ENCODE data around the gene CAPN5.

The CAPN5 gene

DNA sequence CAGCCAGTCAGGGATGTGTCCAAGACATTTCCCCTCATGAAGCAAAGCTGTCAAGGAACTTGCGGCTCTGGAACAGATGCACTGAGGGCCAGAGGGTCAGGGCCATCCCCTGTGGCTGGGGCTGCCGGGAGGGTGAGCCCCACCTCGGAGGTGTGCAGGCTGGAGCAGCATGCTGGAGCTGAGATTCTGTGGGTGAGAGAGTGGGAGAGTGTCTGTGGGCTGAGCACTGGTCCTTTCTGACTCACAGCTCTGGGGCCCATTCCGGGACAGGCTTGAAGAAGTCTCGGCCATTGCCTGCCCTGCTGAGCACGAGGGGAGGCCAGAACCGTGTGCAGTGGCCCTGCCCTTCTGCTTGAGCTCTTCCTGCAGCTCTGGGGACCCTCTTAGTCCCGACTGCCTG is 38.0 kb downstream of the CAPN5 start:
- H3K27ac Mint-ChIP-seq, result no peak overlapping the region

DNA sequence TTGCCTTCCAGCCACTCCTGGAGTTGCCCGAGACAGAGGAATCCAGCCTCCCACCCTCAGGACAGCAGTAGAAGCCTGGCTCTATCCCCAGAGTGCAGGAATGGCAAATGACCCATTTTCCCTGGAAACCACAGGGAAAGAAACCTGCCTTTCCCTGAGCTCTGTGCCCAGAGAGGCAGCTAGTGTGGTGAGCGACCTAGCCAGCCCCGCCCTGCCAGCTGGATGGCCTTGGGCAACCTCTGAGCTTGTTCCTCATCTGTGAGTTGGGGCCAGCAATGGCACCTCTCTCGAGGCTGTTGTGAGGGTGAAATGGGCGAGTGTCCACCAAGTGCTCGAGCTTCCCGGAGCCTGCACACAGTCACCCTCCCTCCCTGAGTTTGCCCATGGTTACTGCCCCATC is 39.5 kb downstream of the CAPN5 start:
- Mint-ChIP-seq H3K4me3 (no peak overlapping the region), H3K4me1 (peaks cover 26% of the 10 kb centered on the region), H3K36me3 (ENCODE audit: low read depth) (no peaks in the 10 kb centered on the region), H3K27me3 (ENCODE audit: low read depth, poor library complexity) (no peaks in the 10 kb centered on the region), H3K27ac (no peak overlapping the region), H3K9me3 (no peaks in the 10 kb centered on the region)
- no peak for DNase-seq
- TF ChIP-seq, protein P1, sequence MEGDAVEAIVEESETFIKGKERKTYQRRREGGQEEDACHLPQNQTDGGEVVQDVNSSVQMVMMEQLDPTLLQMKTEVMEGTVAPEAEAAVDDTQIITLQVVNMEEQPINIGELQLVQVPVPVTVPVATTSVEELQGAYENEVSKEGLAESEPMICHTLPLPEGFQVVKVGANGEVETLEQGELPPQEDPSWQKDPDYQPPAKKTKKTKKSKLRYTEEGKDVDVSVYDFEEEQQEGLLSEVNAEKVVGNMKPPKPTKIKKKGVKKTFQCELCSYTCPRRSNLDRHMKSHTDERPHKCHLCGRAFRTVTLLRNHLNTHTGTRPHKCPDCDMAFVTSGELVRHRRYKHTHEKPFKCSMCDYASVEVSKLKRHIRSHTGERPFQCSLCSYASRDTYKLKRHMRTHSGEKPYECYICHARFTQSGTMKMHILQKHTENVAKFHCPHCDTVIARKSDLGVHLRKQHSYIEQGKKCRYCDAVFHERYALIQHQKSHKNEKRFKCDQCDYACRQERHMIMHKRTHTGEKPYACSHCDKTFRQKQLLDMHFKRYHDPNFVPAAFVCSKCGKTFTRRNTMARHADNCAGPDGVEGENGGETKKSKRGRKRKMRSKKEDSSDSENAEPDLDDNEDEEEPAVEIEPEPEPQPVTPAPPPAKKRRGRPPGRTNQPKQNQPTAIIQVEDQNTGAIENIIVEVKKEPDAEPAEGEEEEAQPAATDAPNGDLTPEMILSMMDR (IDR thresholded peaks at IDR 0.05), result no peak

More for the DNA sequence above, 38.0 kb downstream of the CAPN5 start:
- no peak overlapping the region for H3K4me3 Mint-ChIP-seq
- H3K4me1 Mint-ChIP-seq, result peaks cover 26% of the 10 kb centered on the region
- peaks cover 15% of the 10 kb centered on the region for H3K9me3 Mint-ChIP-seq
- peaks cover 13% of the 10 kb centered on the region for H3K36me3 Mint-ChIP-seq (ENCODE audit: low read depth)
- no peak for DNase-seq
- TF ChIP-seq, protein P1 (IDR thresholded peaks at IDR 0.05), result no peak
- H3K27me3 Mint-ChIP-seq (ENCODE audit: low read depth, poor library complexity), result no peaks in the 10 kb centered on the region

DNA sequence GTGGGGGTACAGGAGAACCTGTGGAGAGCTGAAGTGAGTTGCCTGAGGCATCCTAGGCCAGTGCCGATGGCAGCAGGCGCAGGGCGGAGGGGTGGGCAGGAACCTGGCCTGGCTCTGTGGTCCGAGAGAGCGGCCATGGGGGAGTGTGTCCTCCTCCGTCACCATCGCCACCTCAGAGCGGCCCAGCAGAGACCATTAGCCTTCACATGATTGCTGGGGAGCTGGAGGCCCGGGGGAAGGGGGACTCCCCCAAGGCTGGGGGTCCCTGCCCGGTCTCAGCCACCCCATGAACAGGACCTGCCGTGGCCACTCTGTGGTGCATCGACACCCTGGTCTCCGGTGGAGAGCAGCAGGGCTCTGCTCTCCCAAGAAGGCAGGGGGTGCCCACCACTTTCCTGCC is 40.0 kb downstream of the CAPN5 start:
- H3K36me3 Mint-ChIP-seq (ENCODE audit: low read depth), result no peaks in the 10 kb centered on the region
- H3K27me3 Mint-ChIP-seq (ENCODE audit: low read depth, poor library complexity), result no peaks in the 10 kb centered on the region
- no peak overlapping the region for H3K4me3 Mint-ChIP-seq
- peaks cover 30% of the 10 kb centered on the region for H3K4me1 Mint-ChIP-seq
- no peaks in the 10 kb centered on the region for H3K9me3 Mint-ChIP-seq
- no peak overlapping the region for H3K27ac Mint-ChIP-seq
- no peak for DNase-seq
- TF ChIP-seq, protein P1 (IDR thresholded peaks at IDR 0.05), result no peak

DNA sequence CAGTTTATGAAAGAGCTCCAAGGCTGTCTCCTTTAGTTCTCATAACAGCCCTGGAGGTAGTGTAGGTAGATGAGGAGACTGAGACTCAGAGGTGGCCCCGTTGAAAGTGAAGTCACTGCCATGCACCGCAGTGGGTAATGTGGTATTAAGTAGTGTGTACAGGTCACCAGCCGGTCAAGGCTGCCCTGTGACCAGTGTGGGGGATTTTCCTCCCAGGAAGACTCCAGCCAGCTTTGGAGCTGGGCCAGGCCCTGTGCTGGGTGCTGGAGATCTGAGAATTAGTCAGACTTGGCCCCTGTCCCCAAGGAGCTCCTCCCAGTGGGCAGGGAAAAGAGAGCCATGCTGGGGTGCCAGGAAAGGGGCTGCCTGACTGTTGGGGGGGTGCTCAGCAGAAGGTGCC is 41.2 kb downstream of the CAPN5 start:
- H3K27ac Mint-ChIP-seq, result no peak overlapping the region
- no peak for DNase-seq
- TF ChIP-seq, protein P1 (IDR thresholded peaks at IDR 0.05), result no peak
- H3K27me3 Mint-ChIP-seq (ENCODE audit: low read depth, poor library complexity), result peaks cover 2% of the 10 kb centered on the region
- no peaks in the 10 kb centered on the region for H3K9me3 Mint-ChIP-seq
- H3K36me3 Mint-ChIP-seq (ENCODE audit: low read depth), result no peaks in the 10 kb centered on the region
- peaks cover 36% of the 10 kb centered on the region for H3K4me1 Mint-ChIP-seq
- no peak overlapping the region for H3K4me3 Mint-ChIP-seq

DNA sequence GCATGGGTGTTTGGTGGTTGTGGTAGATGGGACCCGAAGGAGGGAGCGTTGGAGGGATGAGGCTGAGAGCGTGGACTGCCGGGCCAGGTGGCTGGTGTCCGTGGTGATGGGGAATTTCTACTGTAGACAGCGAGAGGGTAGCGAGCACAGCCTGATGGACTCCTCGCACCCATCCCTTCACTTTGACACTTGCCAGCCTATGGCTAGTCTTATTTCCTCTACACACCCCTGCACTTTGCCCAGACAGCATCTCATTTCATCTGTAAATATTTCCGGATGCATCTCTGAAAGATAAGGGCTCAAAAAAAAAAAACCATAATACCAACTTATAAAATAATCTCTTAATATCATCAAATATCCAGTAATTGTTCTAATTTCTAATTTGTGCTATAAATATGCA is 41.7 kb downstream of the CAPN5 start:
- H3K27ac Mint-ChIP-seq, result no peak overlapping the region
- H3K36me3 Mint-ChIP-seq (ENCODE audit: low read depth), result no peaks in the 10 kb centered on the region
- H3K9me3 Mint-ChIP-seq, result no peaks in the 10 kb centered on the region
- no peak overlapping the region for H3K4me3 Mint-ChIP-seq
- no peak for DNase-seq
- peaks cover 40% of the 10 kb centered on the region for H3K4me1 Mint-ChIP-seq
- TF ChIP-seq, protein P1 (IDR thresholded peaks at IDR 0.05), result no peak
- peaks cover 2% of the 10 kb centered on the region for H3K27me3 Mint-ChIP-seq (ENCODE audit: low read depth, poor library complexity)

DNA sequence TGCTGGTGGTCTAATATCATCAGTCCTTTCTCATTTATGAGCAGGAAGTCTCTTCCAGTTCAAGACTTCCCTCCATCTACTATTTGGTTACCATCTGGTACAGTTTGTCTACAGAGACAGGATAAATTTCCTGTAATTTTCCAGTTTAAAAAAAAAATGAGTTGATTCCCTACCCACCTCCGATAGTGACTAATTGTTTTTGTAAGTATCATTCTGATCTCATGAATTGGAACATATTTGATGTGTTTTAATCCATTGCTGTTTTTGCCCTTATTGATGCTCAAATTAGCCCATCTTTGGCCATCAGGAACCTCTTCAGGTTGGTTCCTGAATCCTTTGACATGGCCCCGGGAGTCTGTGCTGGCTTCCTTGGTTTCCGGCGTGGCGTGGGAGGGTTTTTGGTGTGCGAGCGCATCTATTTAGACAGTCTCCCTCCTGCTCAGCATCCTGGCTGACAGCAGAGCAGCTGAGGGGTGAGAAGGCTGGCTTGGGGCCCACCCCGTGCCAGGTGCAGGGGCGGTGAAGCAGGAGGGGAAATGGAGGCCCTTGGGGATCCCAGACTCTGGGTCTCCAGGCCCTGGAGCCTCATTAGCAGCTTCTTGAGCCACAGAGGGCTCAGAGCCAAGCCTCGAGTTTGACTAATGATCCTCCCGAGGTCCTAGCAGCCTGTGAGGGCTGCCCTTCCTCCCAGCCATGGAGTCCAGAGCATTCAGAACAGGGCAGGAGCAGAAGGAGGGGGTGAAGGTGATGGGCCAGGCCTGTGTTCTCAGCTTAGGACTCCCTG is 42.7 kb downstream of the CAPN5 start:
- no peak overlapping the region for H3K27ac Mint-ChIP-seq
- no peak overlapping the region for H3K4me3 Mint-ChIP-seq

More for the DNA sequence above, 42.7 kb downstream of the CAPN5 start:
- H3K4me1 Mint-ChIP-seq, result peaks cover 38% of the 10 kb centered on the region
- H3K27me3 Mint-ChIP-seq (ENCODE audit: low read depth, poor library complexity), result peaks cover 2% of the 10 kb centered on the region
- DNase-seq, result no peak
- TF ChIP-seq, protein P1 (IDR thresholded peaks at IDR 0.05), result no peak
- H3K9me3 Mint-ChIP-seq, result no peaks in the 10 kb centered on the region
- no peaks in the 10 kb centered on the region for H3K36me3 Mint-ChIP-seq (ENCODE audit: low read depth)
